GM18907 (cell line): ENCODE measurements around the gene ASIC2.

Experiments used
- ATAC-seq: cut with Tn5 transposase; IDR thresholded peaks from one replicate; pipeline ENCODE4 v1.9.1; 2021; ENCODE audit warnings: mild to moderate bottlenecking, moderate library complexity; ENCODE audit not compliant: unreplicated experiment

Gene ASIC2

GRCh38 chr17:33207231-33207630 lies 85.9 kb downstream of the ASIC2 start:
- no peak for ATAC-seq

- no peak for ATAC-seq
Observed at GRCh38 chr17:33205552-33205951, 87.5 kb downstream of the ASIC2 start.

GRCh38 chr17:33204701-33205100 lies 88.4 kb downstream of the ASIC2 start:
- ATAC-seq = no peak

- no peak for ATAC-seq
Observed at GRCh38 chr17:33204156-33204555, 88.9 kb downstream of the ASIC2 start.

GRCh38 chr17:33202796-33203495 lies 90.1 kb downstream of the ASIC2 start:
- no peak for ATAC-seq

- ATAC-seq = no peak
Observed at GRCh38 chr17:33202021-33202420, 91.1 kb downstream of the ASIC2 start.

- ATAC-seq = no peak
Observed at GRCh38 chr17:33201283-33201682, 91.8 kb downstream of the ASIC2 start.

- no peak for ATAC-seq
Observed at GRCh38 chr17:33200587-33200986, 92.5 kb downstream of the ASIC2 start.

- no peak for ATAC-seq
Observed at GRCh38 chr17:33199571-33200510, 93.3 kb downstream of the ASIC2 start.

- no peak for ATAC-seq
Observed at GRCh38 chr17:33198954-33199353, 94.1 kb downstream of the ASIC2 start.

GRCh38 chr17:33197342-33197741 lies 95.8 kb downstream of the ASIC2 start:
- no peak for ATAC-seq

GRCh38 chr17:33196883-33197282 lies 96.2 kb downstream of the ASIC2 start:
- ATAC-seq = no peak

GRCh38 chr17:33192951-33193911 lies 99.9 kb downstream of the ASIC2 start:
- ATAC-seq = no peak

GRCh38 chr17:33183487-33184026 lies 109.5 kb downstream of the ASIC2 start:
- ATAC-seq = no peak

GRCh38 chr17:33179151-33179550 lies 113.9 kb downstream of the ASIC2 start:
- no peak for ATAC-seq

- no peak for ATAC-seq
Observed at GRCh38 chr17:33178681-33179080, 114.4 kb downstream of the ASIC2 start.

GRCh38 chr17:33175562-33175961 lies 117.5 kb downstream of the ASIC2 start:
- no peak for ATAC-seq

GRCh38 chr17:33171931-33172330 lies 121.2 kb downstream of the ASIC2 start:
- ATAC-seq = no peak

GRCh38 chr17:33169580-33170285 lies 123.4 kb downstream of the ASIC2 start:
- no peak for ATAC-seq

- ATAC-seq = no peak
Observed at GRCh38 chr17:33167736-33168135, 125.4 kb downstream of the ASIC2 start.
